Measurements from ENCODE around the gene KANTR. TPM values are rescaled to one million over a fixed set of nuclear protein-coding genes. Genes with fewer than 3 reads are reported as not detected.
A peak's percentile ranks its signal among the peaks of the same experiment; 100 is the strongest.

The KANTR gene, protein sequence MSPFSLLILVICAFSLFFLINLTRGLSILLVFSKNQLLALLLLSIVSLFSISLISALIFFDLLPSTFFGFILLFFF
- 25.1 and 25.3 TPM in 2 replicates for total RNA-seq (2021)
- percentile 72 among the genes with signal in this experiment for Bru-seq, nascent RNA
- BruChase-seq, experiment 1, labeled RNA remaining after a 2-hour chase, result percentile 77 among the genes with signal in this experiment
- percentile 56 among the genes with signal in this experiment for BruChase-seq, experiment 2, labeled RNA remaining after a 6-hour chase
- long read RNA-seq, full-length matches to known transcripts, result 1 of 8 reads
- long read RNA-seq, partial matches to known transcripts, result 1 of 8 reads
- long read RNA-seq, other reads (novel, unspliced or antisense), result 6 of 8 reads

DNA sequence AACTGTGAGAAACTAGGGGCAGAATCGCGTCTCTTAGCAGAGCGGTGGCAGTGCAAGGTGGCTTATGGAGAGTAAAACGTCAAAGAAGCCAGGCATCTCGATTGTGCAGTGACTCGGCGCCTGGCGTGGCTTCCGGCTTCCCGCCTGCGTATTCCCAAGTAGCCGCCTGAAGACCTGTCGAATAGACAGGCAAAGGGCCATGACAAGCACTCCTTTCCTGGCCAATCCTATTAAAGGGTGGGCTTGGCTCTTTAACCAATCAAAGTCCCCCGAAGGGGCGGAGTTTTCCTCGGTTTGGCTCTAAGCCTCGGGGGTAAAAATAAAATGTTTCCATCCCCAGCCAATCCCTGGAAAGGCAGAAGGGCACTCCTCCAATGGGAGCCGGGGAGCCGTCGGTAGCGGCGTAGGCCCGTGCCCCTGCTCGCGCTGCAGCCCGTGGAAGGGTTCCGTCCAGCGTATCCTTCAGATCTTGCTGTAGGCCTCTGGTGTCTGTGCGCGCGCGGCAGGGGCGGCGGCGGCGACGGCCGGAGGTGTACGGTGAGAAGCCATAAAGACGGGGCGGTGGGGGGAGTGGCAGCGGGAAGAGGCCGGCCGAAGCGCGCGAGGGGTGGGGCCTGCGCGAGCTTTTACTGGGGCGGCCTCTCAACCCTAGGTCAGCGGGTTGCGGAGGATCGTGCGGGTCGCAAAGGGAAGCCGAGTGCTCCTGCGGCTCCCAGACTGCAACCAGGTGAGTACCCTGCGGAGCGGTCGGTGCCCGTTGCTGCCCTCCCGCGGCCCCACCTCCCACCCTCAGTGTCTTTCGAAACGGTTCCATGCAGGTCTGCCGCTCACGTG lies at the start of gene KANTR:
Gene KANTR (plus strand): TSS at position 395 of the 834 bp plus-strand sequence. CDS start 30,131 bp downstream, outside the sequence.
- H3K4me1 ChIP-seq (replicated peaks; ENCODE audit: insufficient read depth), result no peaks in the 10 kb centered on the region
- no peaks in the 10 kb centered on the region for H3K79me2 ChIP-seq (ENCODE audit: low read depth)
- H4K20me1 ChIP-seq (ENCODE audit: insufficient read depth), result no peaks in the 10 kb centered on the region
- ChIA-PET POLR2A (ENCODE audit: unreplicated experiment) (interaction anchor here (0.5 kb wide), 1 partner anchor 150 kb away, joined by 9 read pairs; no protein-coding TSS in a partner anchor), CTCF (no interaction called here)
- BruUV-seq (replicated peaks), result no TSS peak
- 0 out of 2 replicates have a peak, but pooled peaks cover 4% of the 10 kb centered on the region for H3F3A ChIP-seq (ENCODE audit: insufficient read depth, low read depth)
- no peaks in the 10 kb centered on the region for H3K9me3 ChIP-seq (ENCODE audit: insufficient read depth, low read depth)
- H3K4me2 ChIP-seq, result peak within 1 kb of the TSS; percentile 88
- no peaks in the 10 kb centered on the region for H3K27me3 ChIP-seq (ENCODE audit: insufficient read depth, low read depth)
- DNase-seq, result peak; percentile 87 to 92
- H2AFZ ChIP-seq, result peak within 1 kb of the TSS; percentile 77
- H3K4me3 ChIP-seq, result peak within 1 kb of the TSS; percentile 54; the same call in 1 of the 2 replicates
- TF ChIP-seq, protein P1, sequence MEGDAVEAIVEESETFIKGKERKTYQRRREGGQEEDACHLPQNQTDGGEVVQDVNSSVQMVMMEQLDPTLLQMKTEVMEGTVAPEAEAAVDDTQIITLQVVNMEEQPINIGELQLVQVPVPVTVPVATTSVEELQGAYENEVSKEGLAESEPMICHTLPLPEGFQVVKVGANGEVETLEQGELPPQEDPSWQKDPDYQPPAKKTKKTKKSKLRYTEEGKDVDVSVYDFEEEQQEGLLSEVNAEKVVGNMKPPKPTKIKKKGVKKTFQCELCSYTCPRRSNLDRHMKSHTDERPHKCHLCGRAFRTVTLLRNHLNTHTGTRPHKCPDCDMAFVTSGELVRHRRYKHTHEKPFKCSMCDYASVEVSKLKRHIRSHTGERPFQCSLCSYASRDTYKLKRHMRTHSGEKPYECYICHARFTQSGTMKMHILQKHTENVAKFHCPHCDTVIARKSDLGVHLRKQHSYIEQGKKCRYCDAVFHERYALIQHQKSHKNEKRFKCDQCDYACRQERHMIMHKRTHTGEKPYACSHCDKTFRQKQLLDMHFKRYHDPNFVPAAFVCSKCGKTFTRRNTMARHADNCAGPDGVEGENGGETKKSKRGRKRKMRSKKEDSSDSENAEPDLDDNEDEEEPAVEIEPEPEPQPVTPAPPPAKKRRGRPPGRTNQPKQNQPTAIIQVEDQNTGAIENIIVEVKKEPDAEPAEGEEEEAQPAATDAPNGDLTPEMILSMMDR (conservative IDR thresholded peaks at IDR 0.05), result no peak
- no peak for TF ChIP-seq EZH2 (IDR thresholded peaks at IDR 0.05; ENCODE audit: low read depth)
- H3K36me3 ChIP-seq (ENCODE audit: low read depth), result no peaks in the 10 kb centered on the region
- H3K27ac ChIP-seq, result peak within 1 kb of the TSS; percentile 74
- intact Hi-C loops (cut with micrococcal nuclease; ENCODE audit: unreplicated experiment), result loop anchor here (1.0 to 5.0 kb wide), 5 partner anchors 12 to 833 kb away; partner anchors contain the start of genes IQSEC2 and TSPYL2
- no peaks in the 10 kb centered on the region for H3K9me2 ChIP-seq (ENCODE audit: insufficient read depth)

DNA sequence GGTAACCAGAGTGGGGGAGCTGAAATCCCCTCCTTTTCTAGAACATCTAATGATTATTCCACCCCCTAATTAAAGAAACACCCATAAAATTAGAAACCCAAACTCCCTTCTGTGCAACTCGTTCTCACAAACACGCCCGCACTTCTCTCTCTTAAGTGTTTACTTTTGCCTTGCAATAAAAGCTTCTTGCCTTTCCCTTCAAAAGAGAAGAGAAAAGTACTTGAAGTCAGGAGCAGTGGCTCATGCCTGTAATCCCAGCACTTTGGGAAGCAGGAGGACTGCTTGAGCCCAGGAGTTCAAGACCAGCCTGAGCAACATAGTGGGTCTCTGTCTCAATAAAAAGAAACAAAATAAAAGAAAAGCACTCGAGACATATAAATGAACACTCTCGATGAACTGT lies 48.9 kb upstream of the KANTR start:
- H3K27ac ChIP-seq, result no peak overlapping the region
- H3K4me2 ChIP-seq, result no peak overlapping the region
- POLR2A ChIA-PET (ENCODE audit: unreplicated experiment), result no interaction called here
- no peaks in the 10 kb centered on the region for H3K27me3 ChIP-seq (ENCODE audit: insufficient read depth, low read depth)
- no peak for TF ChIP-seq EZH2 (IDR thresholded peaks at IDR 0.05; ENCODE audit: low read depth)
- TF ChIP-seq, protein P1 (conservative IDR thresholded peaks at IDR 0.05), result no peak
- intact Hi-C loops (cut with micrococcal nuclease; ENCODE audit: unreplicated experiment), result no loop called here
- H3K9me3 ChIP-seq (ENCODE audit: insufficient read depth, low read depth), result no peaks in the 10 kb centered on the region
- CTCF ChIA-PET, result no interaction called here
- H3K4me3 ChIP-seq, result no peak overlapping the region
- no peak for DNase-seq
- no peaks in the 10 kb centered on the region for H3K9me2 ChIP-seq (ENCODE audit: insufficient read depth)
- BruUV-seq (replicated peaks), result no TSS peak
- no peaks in the 10 kb centered on the region for H3K36me3 ChIP-seq (ENCODE audit: low read depth)
- no peaks in the 10 kb centered on the region for H3F3A ChIP-seq (ENCODE audit: insufficient read depth, low read depth)
- no peaks in the 10 kb centered on the region for H4K20me1 ChIP-seq (ENCODE audit: insufficient read depth)
- H3K79me2 ChIP-seq (ENCODE audit: low read depth), result no peaks in the 10 kb centered on the region
- no peaks in the 10 kb centered on the region for H3K4me1 ChIP-seq (replicated peaks; ENCODE audit: insufficient read depth)
- no peak overlapping the region for H2AFZ ChIP-seq

DNA sequence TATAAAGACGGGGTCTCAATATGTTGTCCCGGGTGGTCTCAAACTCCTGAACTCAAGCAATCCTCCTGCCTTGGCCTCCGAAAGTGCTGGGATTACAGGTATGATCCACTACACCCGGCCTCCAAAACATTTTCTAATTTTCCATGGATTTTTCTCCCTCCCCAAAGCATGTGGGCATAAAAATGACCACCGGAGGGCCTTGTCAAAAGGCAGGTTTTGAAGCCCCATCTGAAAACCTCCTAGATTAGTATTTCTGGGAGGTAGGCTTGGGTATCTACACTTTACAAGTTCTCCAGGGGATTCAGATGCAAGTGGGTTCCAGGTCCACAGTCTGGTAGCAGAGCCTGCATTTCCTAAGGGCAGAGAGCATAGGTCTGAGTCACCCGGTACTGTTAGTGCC lies 46.7 kb upstream of the KANTR start:
- POLR2A ChIA-PET (ENCODE audit: unreplicated experiment), result no interaction called here
- no peak overlapping the region for H2AFZ ChIP-seq
- H3K79me2 ChIP-seq (ENCODE audit: low read depth), result no peaks in the 10 kb centered on the region
- no peak for TF ChIP-seq EZH2 (IDR thresholded peaks at IDR 0.05; ENCODE audit: low read depth)
- TF ChIP-seq, protein P1 (conservative IDR thresholded peaks at IDR 0.05), result peak; percentile 29
- H3K4me2 ChIP-seq, result no peak overlapping the region
- H3K27ac ChIP-seq, result no peak overlapping the region
- no peaks in the 10 kb centered on the region for H3F3A ChIP-seq (ENCODE audit: insufficient read depth, low read depth)
- H4K20me1 ChIP-seq (ENCODE audit: insufficient read depth), result no peaks in the 10 kb centered on the region
- H3K9me2 ChIP-seq (ENCODE audit: insufficient read depth), result no peaks in the 10 kb centered on the region
- H3K36me3 ChIP-seq (ENCODE audit: low read depth), result no peaks in the 10 kb centered on the region
- CTCF ChIA-PET, result no interaction called here
- H3K4me1 ChIP-seq (replicated peaks; ENCODE audit: insufficient read depth), result no peaks in the 10 kb centered on the region
- no peaks in the 10 kb centered on the region for H3K27me3 ChIP-seq (ENCODE audit: insufficient read depth, low read depth)
- no peaks in the 10 kb centered on the region for H3K9me3 ChIP-seq (ENCODE audit: insufficient read depth, low read depth)
- DNase-seq, result no peak
- BruUV-seq (replicated peaks), result no TSS peak
- H3K4me3 ChIP-seq, result no peak overlapping the region
- intact Hi-C loops (cut with micrococcal nuclease; ENCODE audit: unreplicated experiment), result no loop called here

Data from PC-9 (cell line).